HEK293 (cell line): ENCODE measurements around the gene TMEM205.

Experiments
- CTCF ChIA-PET: fragments of 350-600 bp; formaldehyde crosslinking; extraction: SDS; loops from one replicate; lab custom pipeline; 2021; ENCODE audit warnings: antibody characterized with exemption; lab: Yijun Ruan, JAX
- POLR2A ChIA-PET: fragments of 300-600 bp; formaldehyde crosslinking; extraction: SDS; loops from one replicate; lab custom pipeline; 2020; ENCODE audit warnings: antibody characterized with exemption, inconsistent platforms; lab: Yijun Ruan, JAX
- H3K27ac ChIP-seq: fragments of 200-500 bp; sonication (Bioruptor generic); 2 replicates; pipeline ENCODE4 v1.5.1; 2014; ENCODE audit warnings: low read depth, low read length, control low read depth, inconsistent platforms; ENCODE audit errors: extremely low read depth
- H3K36me3 ChIP-seq, 2 experiments: fragments of 200-500 bp in 1 of 2; sonication (Bioruptor generic) in 1 of 2; 1 replicate in 1 of 2; 2 replicates in 1 of 2; pipeline ENCODE4 v1.5.1; 2014 to 2017; ENCODE audit warnings: inconsistent platforms in 2 of 2, low read length in 2 of 2; ENCODE audit not compliant: control insufficient read depth in 2 of 2, insufficient read depth in 1 of 2
- H3K4me1 ChIP-seq: fragments of 200-500 bp; sonication (Bioruptor generic); 2 replicates; pipeline ENCODE4 v1.5.1; 2014; ENCODE audit warnings: mild to moderate bottlenecking, low read length, inconsistent platforms; ENCODE audit not compliant: control insufficient read depth, insufficient read depth
- H3K4me3 ChIP-seq: 2 replicates; pipeline ENCODE4 v1.5.1; 2011; ENCODE audit warnings: low read depth, mild to moderate bottlenecking, control low read depth, low read length, moderate library complexity
- H3K9me3 ChIP-seq: fragments of 200-500 bp; sonication (Bioruptor generic); 2 replicates; pipeline ENCODE4 v1.5.1; 2014; ENCODE audit warnings: low read depth, low read length, inconsistent platforms; ENCODE audit not compliant: control insufficient read depth, insufficient read depth
- GLIS1 ChIP-seq: fragments of 450-650 bp; formaldehyde crosslinking; IDR thresholded peaks from 2 replicates; pipeline ENCODE4 v1.5.1; 2016; ENCODE audit warnings: missing biosample characterization, missing genetic modification characterization
- GLIS2 ChIP-seq: fragments of 450-650 bp; formaldehyde crosslinking; IDR thresholded peaks from 2 replicates; pipeline ENCODE4 v1.5.1; 2016; ENCODE audit warnings: missing biosample characterization, missing genetic modification characterization
- KLF9 ChIP-seq: fragments of 450-650 bp; formaldehyde crosslinking; IDR thresholded peaks from 2 replicates; pipeline ENCODE4 v1.5.1; 2016; ENCODE audit warnings: missing biosample characterization, missing genetic modification characterization, low read depth
- MYNN ChIP-seq: fragments of 450-650 bp; formaldehyde crosslinking; IDR thresholded peaks from 2 replicates; pipeline ENCODE4 v1.5.1; 2016; ENCODE audit warnings: missing biosample characterization, missing genetic modification characterization, borderline replicate concordance
- PATZ1 ChIP-seq: fragments of 450-650 bp; formaldehyde crosslinking; IDR thresholded peaks from 2 replicates; pipeline ENCODE4 v1.5.1; 2016; ENCODE audit warnings: missing biosample characterization, missing genetic modification characterization
- SCRT2 ChIP-seq: fragments of 450-650 bp; formaldehyde crosslinking; IDR thresholded peaks from 2 replicates; pipeline ENCODE4 v1.5.1; 2016; ENCODE audit warnings: missing biosample characterization, missing genetic modification characterization
- ZBTB8A ChIP-seq: fragments of 450-650 bp; formaldehyde crosslinking; IDR thresholded peaks from 2 replicates; pipeline ENCODE4 v1.5.1; 2016; ENCODE audit warnings: missing biosample characterization, missing genetic modification characterization
- ZFP69B ChIP-seq: fragments of 450-650 bp; formaldehyde crosslinking; IDR thresholded peaks from 2 replicates; pipeline ENCODE4 v1.5.1; 2016; ENCODE audit warnings: missing biosample characterization, missing genetic modification characterization
- ZIC2 ChIP-seq: fragments of 450-650 bp; formaldehyde crosslinking; IDR thresholded peaks from 2 replicates; pipeline ENCODE4 v1.5.1; 2016; ENCODE audit warnings: missing biosample characterization, missing genetic modification characterization
- ZNF10 ChIP-seq: fragments of 450-650 bp; formaldehyde crosslinking; IDR thresholded peaks from 2 replicates; pipeline ENCODE4 v1.5.1; 2017; ENCODE audit warnings: missing biosample characterization, missing genetic modification characterization
- ZNF138 ChIP-seq: fragments of 450-650 bp; formaldehyde crosslinking; IDR thresholded peaks from 2 replicates; pipeline ENCODE4 v1.5.1; 2016; ENCODE audit warnings: missing biosample characterization, missing genetic modification characterization, borderline replicate concordance
- ZNF202 ChIP-seq: fragments of 450-650 bp; formaldehyde crosslinking; IDR thresholded peaks from 2 replicates; pipeline ENCODE4 v1.5.1; 2016; ENCODE audit warnings: missing biosample characterization, missing genetic modification characterization, borderline replicate concordance
- ZNF37A ChIP-seq: fragments of 450-650 bp; IDR thresholded peaks from 2 replicates; pipeline ENCODE4 v1.5.1; 2018; ENCODE audit warnings: missing biosample characterization, missing genetic modification characterization
- ZNF521 ChIP-seq: fragments of 450-650 bp; formaldehyde crosslinking; IDR thresholded peaks from 2 replicates; pipeline ENCODE4 v1.5.1; 2017; ENCODE audit warnings: missing biosample characterization, mild to moderate bottlenecking, missing genetic modification characterization
- ZNF792 ChIP-seq: fragments of 450-650 bp; formaldehyde crosslinking; IDR thresholded peaks from 2 replicates; pipeline ENCODE4 v1.5.1; 2016; ENCODE audit warnings: missing biosample characterization, missing genetic modification characterization
- ZSCAN23 ChIP-seq: fragments of 450-650 bp; formaldehyde crosslinking; IDR thresholded peaks from 2 replicates; pipeline ENCODE4 v1.5.1; 2016; ENCODE audit warnings: missing biosample characterization, missing genetic modification characterization
- TF ChIP-seq, protein P1 (sequence below): IDR thresholded peaks from 2 replicates; pipeline ENCODE4 v1.6.1; 2011; ENCODE audit warnings: mild to moderate bottlenecking, low read depth, low read length, borderline replicate concordance
- TF ChIP-seq, protein P2 (sequence below): fragments of 450-650 bp; formaldehyde crosslinking; IDR thresholded peaks from 2 replicates; pipeline ENCODE4 v1.5.1; 2016; ENCODE audit warnings: missing biosample characterization, missing genetic modification characterization
- TF ChIP-seq, protein P3 (sequence below): fragments of 450-650 bp; formaldehyde crosslinking; IDR thresholded peaks from 2 replicates; pipeline ENCODE4 v1.5.1; 2016; ENCODE audit warnings: missing biosample characterization, missing genetic modification characterization

TMEM205 gene

DNA sequence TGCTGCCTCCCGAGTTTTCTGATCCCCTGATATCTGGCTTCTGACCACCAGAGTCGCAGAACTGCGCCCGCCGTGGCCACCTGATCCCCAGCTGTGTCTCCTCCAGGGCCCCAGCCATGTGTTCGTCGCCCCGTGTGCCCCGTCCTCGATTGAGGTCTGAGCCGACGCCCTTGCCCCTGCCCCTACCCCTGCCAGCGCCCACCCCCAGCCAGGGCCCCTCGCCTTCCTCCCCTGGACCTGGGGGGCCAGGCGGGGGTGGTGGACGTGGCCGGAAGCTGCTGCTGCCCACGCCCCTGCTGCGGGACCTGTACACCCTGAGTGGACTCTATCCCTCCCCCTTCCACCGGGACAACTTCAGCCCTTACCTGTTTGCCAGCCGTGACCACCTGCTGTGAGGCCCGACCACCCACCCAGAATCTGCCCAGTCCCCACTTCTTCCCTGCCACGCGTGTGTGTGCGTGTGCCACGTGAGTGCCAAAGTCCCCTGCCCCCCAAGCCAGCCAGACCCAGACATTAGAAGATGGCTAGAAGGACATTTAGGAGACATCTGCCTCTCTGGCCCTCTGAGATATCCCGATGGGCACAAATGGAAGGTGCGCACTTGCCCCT, 18.3 kb upstream of the TMEM205 start:
- no peak overlapping the region for H3K4me3 ChIP-seq
- ChIA-PET POLR2A (interaction anchor here (1.6 kb wide), 1 partner anchor 10 kb away, joined by 8 read pairs; the partner anchor contains the start of gene SWSAP1), CTCF (interaction anchor here (1.3 kb wide), 1 partner anchor 19 kb away, joined by 3 read pairs; no protein-coding TSS in a partner anchor)
- H3K36me3 ChIP-seq = peaks cover 0 to 37% of the 10 kb centered on the region in 2 experiments; a peak in 2 of 3 replicates
- H3K4me1 ChIP-seq = no peaks in the 10 kb centered on the region
- TF ChIP-seq, protein P1, sequence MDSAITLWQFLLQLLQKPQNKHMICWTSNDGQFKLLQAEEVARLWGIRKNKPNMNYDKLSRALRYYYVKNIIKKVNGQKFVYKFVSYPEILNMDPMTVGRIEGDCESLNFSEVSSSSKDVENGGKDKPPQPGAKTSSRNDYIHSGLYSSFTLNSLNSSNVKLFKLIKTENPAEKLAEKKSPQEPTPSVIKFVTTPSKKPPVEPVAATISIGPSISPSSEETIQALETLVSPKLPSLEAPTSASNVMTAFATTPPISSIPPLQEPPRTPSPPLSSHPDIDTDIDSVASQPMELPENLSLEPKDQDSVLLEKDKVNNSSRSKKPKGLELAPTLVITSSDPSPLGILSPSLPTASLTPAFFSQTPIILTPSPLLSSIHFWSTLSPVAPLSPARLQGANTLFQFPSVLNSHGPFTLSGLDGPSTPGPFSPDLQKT = no peak
- TF ChIP-seq ZNF138 (tag by site-specific recombination) (no peak), ZNF521 (no peak), ZBTB8A (tag by site-specific recombination) (no peak), ZNF10 (tag by site-specific recombination) (0 out of 2 replicates have a peak, but pooled peaks have one; percentile 5), SCRT2 (no peak), MYNN (tag by site-specific recombination) (no peak), ZFP69B (0 out of 2 replicates have a peak, but pooled peaks have one; percentile 14)
- TF ChIP-seq, protein P2, sequence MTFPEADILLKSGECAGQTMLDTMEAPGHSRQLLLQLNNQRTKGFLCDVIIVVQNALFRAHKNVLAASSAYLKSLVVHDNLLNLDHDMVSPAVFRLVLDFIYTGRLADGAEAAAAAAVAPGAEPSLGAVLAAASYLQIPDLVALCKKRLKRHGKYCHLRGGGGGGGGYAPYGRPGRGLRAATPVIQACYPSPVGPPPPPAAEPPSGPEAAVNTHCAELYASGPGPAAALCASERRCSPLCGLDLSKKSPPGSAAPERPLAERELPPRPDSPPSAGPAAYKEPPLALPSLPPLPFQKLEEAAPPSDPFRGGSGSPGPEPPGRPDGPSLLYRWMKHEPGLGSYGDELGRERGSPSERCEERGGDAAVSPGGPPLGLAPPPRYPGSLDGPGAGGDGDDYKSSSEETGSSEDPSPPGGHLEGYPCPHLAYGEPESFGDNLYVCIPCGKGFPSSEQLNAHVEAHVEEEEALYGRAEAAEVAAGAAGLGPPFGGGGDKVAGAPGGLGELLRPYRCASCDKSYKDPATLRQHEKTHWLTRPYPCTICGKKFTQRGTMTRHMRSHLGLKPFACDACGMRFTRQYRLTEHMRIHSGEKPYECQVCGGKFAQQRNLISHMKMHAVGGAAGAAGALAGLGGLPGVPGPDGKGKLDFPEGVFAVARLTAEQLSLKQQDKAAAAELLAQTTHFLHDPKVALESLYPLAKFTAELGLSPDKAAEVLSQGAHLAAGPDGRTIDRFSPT (tag by site-specific recombination) = peak; percentile 64; the same call in 1 of the 2 replicates
- no peak overlapping the region for H3K27ac ChIP-seq
- no peaks in the 10 kb centered on the region for H3K9me3 ChIP-seq

DNA sequence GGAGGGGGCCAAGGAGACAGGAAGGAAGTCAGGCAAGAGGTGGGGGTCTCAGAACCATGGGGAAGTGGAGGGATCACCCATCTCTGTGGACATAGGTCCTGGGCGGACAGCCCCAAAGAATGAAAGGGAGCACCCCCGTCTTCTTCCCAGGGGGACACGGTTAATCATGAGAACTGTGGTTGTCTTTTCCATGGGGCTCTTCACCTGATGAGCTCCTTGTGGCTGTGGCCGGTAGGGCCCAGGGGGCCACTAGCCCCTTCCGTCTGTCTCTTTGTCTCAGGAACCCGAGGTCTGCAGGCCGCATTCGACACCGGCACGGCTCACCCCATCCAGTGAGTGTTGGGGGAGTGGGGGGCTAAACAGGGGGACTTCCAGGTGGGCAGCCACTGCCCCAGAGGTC, 17.8 kb upstream of the TMEM205 start:
- Histone ChIP-seq H3K4me1 (no peaks in the 10 kb centered on the region), H3K4me3 (no peak overlapping the region), H3K9me3 (no peaks in the 10 kb centered on the region), H3K36me3 (peaks cover 0 to 32% of the 10 kb centered on the region in 2 experiments; a peak in 2 of 3 replicates), H3K27ac (no peak overlapping the region)
- ChIA-PET POLR2A (interaction anchor here (0.8 to 1.6 kb wide), 3 partner anchors 11 to 18 kb away, joined by 3 to 8 read pairs (median 3); partner anchors contain the start of genes CCDC159, SWSAP1 and TMEM205), CTCF (interaction anchor here (1.3 kb wide), 1 partner anchor 19 kb away, joined by 3 read pairs; no protein-coding TSS in a partner anchor)
- no peak for TF ChIP-seq ZNF202 (tag by site-specific recombination)
- peak; percentile 70 for TF ChIP-seq ZNF10 (tag by site-specific recombination)
- no peak for TF ChIP-seq ZNF792 (tag by site-specific recombination)

DNA sequence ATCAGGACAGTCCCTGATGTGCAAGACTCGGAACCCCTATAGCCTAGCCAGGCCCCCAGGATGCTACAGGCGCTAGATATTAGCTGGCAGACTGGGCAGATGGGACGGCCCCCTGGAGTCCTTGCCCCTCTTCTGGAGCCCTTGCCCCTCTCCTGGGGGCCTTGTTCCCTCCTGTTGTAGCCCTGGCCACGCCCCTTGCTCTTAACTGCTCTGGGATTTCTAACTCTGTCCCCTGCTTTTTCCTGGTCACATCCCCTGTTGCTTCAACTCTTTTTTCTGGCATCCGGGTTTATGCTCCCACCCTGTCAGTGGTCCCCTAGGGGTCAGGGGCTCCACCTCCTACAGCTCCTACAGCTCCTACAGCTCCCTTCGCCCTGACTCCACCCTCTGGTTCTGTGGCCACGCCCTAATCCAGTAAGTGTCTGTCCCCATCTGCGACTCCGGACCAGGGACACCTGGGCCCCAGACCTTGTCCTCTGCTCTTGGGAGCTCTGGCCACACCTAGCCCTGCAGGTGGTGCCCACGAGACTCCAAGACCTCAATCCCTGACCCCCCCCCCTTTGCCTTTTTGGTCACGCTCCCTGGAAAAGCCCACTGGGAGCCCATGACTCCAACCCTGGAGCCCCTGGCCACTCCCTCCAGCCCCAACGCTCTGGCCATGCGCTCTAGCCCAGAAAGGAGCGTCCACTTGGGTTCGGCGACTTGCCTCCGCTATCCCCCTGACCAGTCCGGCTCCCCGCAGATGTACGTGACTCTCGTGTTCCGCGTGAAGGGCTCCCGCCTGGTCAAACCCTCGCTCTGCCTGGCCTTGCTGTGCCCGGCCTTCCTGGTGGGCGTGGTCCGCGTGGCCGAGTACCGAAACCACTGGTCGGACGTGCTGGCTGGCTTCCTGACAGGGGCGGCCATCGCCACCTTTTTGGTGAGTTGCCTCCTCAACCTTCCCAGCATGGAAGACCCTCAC, 16.0 kb upstream of the TMEM205 start:
- ChIA-PET CTCF (interaction anchor here (0.7 kb wide), 1 partner anchor 21 kb away, joined by 3 read pairs; no protein-coding TSS in a partner anchor), POLR2A (interaction anchor here (2.3 kb wide), 1 partner anchor 12 kb away, joined by 15 read pairs; the partner anchor contains the start of gene SWSAP1)
- no peaks in the 10 kb centered on the region for H3K9me3 ChIP-seq
- no peak overlapping the region for H3K27ac ChIP-seq
- peaks cover 0 to 23% of the 10 kb centered on the region in 2 experiments; a peak in 2 of 3 replicates for H3K36me3 ChIP-seq
- no peaks in the 10 kb centered on the region for H3K4me1 ChIP-seq
- H3K4me3 ChIP-seq = no peak overlapping the region
- peak; percentile 85 for TF ChIP-seq GLIS1 (tag by site-specific recombination)
- TF ChIP-seq GLIS2 (tag by site-specific recombination) = peak; percentile 25; the same call in 1 of the 2 replicates
- TF ChIP-seq ZSCAN23 = no peak
- TF ChIP-seq PATZ1 (tag by site-specific recombination) = 0 out of 2 replicates have a peak, but pooled peaks have one; percentile 13
- peak; percentile 6; the same call in 1 of the 2 replicates for TF ChIP-seq KLF9 (tag by site-specific recombination)
- TF ChIP-seq ZIC2 = 0 out of 2 replicates have a peak, but pooled peaks have one; percentile 35
- TF ChIP-seq, protein P3, sequence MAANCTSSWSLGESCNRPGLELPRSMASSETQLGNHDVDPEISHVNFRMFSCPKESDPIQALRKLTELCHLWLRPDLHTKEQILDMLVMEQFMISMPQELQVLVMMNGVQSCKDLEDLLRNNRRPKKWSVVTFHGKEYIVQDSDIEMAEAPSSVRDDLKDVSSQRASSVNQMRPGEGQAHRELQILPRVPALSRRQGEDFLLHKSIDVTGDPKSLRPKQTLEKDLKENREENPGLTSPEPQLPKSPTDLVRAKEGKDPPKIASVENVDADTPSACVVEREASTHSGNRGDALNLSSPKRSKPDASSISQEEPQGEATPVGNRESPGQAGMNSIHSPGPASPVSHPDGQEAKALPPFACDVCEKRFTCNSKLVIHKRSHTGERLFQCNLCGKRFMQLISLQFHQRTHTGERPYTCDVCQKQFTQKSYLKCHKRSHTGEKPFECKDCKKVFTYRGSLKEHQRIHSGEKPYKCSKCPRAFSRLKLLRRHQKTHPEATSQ = no peak
- TF ChIP-seq ZNF37A (tag by site-specific recombination) = no peak
